GM18526 (cell line): ENCODE measurements around the gene C1QTNF7.

ENCODE experiments used
- POLR2A ChIP-seq: IDR thresholded peaks from 3 replicates; pipeline ENCODE4 v1.6.1; 2011; ENCODE audit not compliant: insufficient read length; ENCODE audit errors: extremely low read depth

Gene C1QTNF7

GRCh38 chr4:15469402-15470127 is 41.7 kb downstream of the C1QTNF7 start, which contains the start of gene CC2D2A:
TSS of gene CC2D2A (plus strand) at chr4:15469882. CDS start at chr4:15475933, 6,051 bp downstream.
- no peak for TF ChIP-seq POLR2A

GRCh38 chr4:15470128-15470475 is 42.3 kb downstream of the C1QTNF7 start:
- no peak for TF ChIP-seq POLR2A

GRCh38 chr4:15476396-15476795 is 48.6 kb downstream of the C1QTNF7 start:
- TF ChIP-seq POLR2A: no peak

GRCh38 chr4:15478724-15479088 is 50.9 kb downstream of the C1QTNF7 start:
- no peak for TF ChIP-seq POLR2A

- TF ChIP-seq POLR2A: no peak
These were observed 51.5 kb downstream of the C1QTNF7 start for GRCh38 chr4:15479089-15479912.

- TF ChIP-seq POLR2A: no peak
These were observed 52.0 kb downstream of the C1QTNF7 start for GRCh38 chr4:15479913-15480185.

- TF ChIP-seq POLR2A: no peak
These were observed 54.3 kb downstream of the C1QTNF7 start for GRCh38 chr4:15481961-15482745.

- no peak for TF ChIP-seq POLR2A
These were observed 55.0 kb downstream of the C1QTNF7 start for GRCh38 chr4:15482842-15483241.

- no peak for TF ChIP-seq POLR2A
These were observed 60.3 kb downstream of the C1QTNF7 start for GRCh38 chr4:15488136-15488535.

- no peak for TF ChIP-seq POLR2A
These were observed 61.0 kb downstream of the C1QTNF7 start for GRCh38 chr4:15488658-15489470.

GRCh38 chr4:15489551-15489950 is 61.7 kb downstream of the C1QTNF7 start:
- TF ChIP-seq POLR2A: no peak

GRCh38 chr4:15493411-15493810 is 65.6 kb downstream of the C1QTNF7 start:
- TF ChIP-seq POLR2A: no peak

GRCh38 chr4:15495621-15496020 is 67.8 kb downstream of the C1QTNF7 start:
- no peak for TF ChIP-seq POLR2A
